ENCODE measurements around the gene TAF15.

DNA sequence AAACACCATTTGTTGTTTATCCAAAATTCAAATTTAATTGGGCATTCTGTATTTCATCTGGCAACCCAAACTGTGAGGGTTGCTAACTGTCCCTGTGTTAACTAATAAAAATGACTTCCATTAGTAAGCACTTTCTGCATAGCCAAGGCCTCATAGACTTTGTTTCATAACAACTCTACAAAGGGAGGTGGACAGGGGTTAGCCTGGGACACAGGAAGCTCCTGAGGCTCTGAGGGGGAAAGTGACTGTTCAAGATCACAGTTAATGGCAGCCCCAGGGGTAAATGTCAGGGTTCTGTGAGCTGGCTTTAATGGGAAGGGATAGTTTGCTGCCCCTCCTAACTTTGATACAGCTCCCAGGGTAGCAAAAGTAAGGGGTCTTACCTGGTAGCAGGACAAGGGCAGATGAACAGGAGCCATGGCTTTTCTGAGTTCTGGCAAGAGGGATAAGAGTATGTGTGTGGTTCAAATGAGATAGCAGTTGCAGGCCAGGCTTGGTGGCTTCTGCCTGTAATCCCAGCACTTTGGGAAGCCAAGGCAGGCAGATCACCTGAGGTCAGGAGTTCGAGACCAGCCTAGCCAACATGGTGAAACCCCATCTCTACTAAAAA is 57.2 kb downstream of the TAF15 start:
- TF ChIP-seq POLR2AphosphoS5 (IDR thresholded peaks at IDR 0.05; ENCODE audit: borderline replicate concordance, low read depth, low read length) (no peak), EZH2 (IDR thresholded peaks at IDR 0.05) (no peak), FOXP2 (optimal IDR thresholded peaks at IDR 0.05; ENCODE audit: control extremely low read depth, extremely low read length, insufficient read depth) (no peak)
